H1 (cell line): ENCODE measurements around the gene TBK1. TPM values are rescaled to one million over a fixed set of nuclear protein-coding genes. Genes with fewer than 3 reads are reported as not detected.

ENCODE experiments used
- CEBPB ChIP-seq: IDR thresholded peaks from 2 replicates; pipeline ENCODE4 v1.6.1; 2012; ENCODE audit warnings: low read depth, low read length
- CHD2 ChIP-seq: IDR thresholded peaks from 2 replicates; pipeline ENCODE4 v1.6.1; 2012; ENCODE audit warnings: low read length, improper control_type of control experiment
- FOSL1 ChIP-seq: IDR thresholded peaks from 2 replicates; pipeline ENCODE4 v1.6.1; 2011; ENCODE audit warnings: mild to moderate bottlenecking, low read depth, low read length, moderate library complexity; ENCODE audit not compliant: insufficient read depth
- RFX5 ChIP-seq: IDR thresholded peaks from 2 replicates; pipeline ENCODE4 v1.6.1; 2011; ENCODE audit warnings: low read depth, low read length, improper control_type of control experiment, borderline replicate concordance
- SIRT6 ChIP-seq: IDR thresholded peaks from one replicate; pipeline ENCODE4 v1.7.1; 2012; ENCODE audit warnings: low read length, inconsistent platforms
- SP2 ChIP-seq: IDR thresholded peaks from 2 replicates; pipeline ENCODE4 v1.6.1; 2012; ENCODE audit warnings: mild to moderate bottlenecking, low read length, inconsistent platforms
- polyA plus RNA-seq, 7 experiments: library from polyadenylated mRNA; depleted of rRNA in 3 of 7; stranded (reverse) in 5 of 7; unstranded in 2 of 7; fragments of >200 nt in 5 of 7; fragments of 200-250 nt in 2 of 7; gene quantifications; 1 replicate in 5 of 7; 2 replicates in 1 of 7; 4 replicates in 1 of 7; pipeline versions ENCODE4 v1.2.1 to v1.2.3, GENCODE V29; 2011 to 2013; ENCODE audit warnings: missing spikeins in 2 of 7, mixed read lengths in 2 of 7
- total RNA-seq: library from RNA; stranded (reverse); fragmentation: NEBNext Ultra II Directional; extraction: Animal tissue kit (Norgen Biotek cat#: 25700); gene quantifications from 2 replicates; pipeline ENCODE4 v1.2.1, GENCODE V29; 2021
- TF ChIP-seq, protein P1 (sequence below): fragments of 300-600 bp; sonication (generic); IDR thresholded peaks from 2 replicates; pipeline ENCODE4 v1.7.1; 2012; ENCODE audit warnings: low read length, moderate library complexity, mild to moderate bottlenecking, inconsistent platforms; ENCODE audit not compliant: insufficient replicate concordance
- TF ChIP-seq, protein P2 (sequence below): IDR thresholded peaks from 2 replicates; pipeline ENCODE4 v1.6.1; 2012; ENCODE audit warnings: inconsistent platforms

Gene TBK1
- total and polyA plus RNA-seq, 2 of the 8 experiments (the other 6 are each of a cell fraction or from before 2014, with no cell fraction given) = 5.3 to 20.4 TPM

DNA sequence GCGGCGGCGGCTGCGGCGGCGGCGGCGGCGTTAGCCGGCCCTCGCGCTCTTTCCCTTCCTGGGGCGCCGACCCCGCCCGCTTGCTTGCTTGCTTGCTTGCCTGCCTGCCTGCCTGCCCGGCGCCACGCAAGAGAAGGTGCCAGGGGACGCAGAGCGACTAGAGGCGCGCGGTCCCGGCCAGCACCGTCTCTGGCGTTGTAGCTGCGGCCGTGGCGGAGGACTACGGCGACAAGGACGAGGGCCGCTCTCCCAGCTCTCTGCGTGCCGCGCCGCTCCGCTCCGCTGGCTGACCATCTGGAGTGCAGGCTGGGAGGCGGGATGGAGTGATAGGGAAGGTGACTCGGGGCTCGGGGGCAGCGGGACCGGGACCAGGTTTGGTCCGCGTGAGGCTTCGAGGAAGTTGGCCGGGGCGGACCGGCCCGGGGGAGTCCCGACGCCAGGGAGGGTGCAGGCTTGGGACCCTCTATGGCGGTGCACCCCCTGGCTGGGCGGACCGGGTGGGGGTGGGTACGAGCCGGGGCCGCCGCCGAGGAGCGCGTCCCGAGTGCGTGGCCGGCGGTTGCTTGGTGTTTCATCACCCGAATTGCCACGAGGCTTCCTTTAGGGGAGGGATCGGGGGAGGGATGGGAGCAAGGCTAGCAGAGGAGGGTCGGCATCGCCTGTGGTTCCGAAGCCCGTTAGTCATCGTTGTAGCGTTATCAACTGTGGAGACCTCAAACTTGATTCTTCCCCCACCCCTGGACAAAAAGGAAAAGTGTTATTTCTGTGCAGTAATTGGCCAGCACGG, 47.3 kb upstream of the TBK1 start (continued):
- TF ChIP-seq, protein P1, sequence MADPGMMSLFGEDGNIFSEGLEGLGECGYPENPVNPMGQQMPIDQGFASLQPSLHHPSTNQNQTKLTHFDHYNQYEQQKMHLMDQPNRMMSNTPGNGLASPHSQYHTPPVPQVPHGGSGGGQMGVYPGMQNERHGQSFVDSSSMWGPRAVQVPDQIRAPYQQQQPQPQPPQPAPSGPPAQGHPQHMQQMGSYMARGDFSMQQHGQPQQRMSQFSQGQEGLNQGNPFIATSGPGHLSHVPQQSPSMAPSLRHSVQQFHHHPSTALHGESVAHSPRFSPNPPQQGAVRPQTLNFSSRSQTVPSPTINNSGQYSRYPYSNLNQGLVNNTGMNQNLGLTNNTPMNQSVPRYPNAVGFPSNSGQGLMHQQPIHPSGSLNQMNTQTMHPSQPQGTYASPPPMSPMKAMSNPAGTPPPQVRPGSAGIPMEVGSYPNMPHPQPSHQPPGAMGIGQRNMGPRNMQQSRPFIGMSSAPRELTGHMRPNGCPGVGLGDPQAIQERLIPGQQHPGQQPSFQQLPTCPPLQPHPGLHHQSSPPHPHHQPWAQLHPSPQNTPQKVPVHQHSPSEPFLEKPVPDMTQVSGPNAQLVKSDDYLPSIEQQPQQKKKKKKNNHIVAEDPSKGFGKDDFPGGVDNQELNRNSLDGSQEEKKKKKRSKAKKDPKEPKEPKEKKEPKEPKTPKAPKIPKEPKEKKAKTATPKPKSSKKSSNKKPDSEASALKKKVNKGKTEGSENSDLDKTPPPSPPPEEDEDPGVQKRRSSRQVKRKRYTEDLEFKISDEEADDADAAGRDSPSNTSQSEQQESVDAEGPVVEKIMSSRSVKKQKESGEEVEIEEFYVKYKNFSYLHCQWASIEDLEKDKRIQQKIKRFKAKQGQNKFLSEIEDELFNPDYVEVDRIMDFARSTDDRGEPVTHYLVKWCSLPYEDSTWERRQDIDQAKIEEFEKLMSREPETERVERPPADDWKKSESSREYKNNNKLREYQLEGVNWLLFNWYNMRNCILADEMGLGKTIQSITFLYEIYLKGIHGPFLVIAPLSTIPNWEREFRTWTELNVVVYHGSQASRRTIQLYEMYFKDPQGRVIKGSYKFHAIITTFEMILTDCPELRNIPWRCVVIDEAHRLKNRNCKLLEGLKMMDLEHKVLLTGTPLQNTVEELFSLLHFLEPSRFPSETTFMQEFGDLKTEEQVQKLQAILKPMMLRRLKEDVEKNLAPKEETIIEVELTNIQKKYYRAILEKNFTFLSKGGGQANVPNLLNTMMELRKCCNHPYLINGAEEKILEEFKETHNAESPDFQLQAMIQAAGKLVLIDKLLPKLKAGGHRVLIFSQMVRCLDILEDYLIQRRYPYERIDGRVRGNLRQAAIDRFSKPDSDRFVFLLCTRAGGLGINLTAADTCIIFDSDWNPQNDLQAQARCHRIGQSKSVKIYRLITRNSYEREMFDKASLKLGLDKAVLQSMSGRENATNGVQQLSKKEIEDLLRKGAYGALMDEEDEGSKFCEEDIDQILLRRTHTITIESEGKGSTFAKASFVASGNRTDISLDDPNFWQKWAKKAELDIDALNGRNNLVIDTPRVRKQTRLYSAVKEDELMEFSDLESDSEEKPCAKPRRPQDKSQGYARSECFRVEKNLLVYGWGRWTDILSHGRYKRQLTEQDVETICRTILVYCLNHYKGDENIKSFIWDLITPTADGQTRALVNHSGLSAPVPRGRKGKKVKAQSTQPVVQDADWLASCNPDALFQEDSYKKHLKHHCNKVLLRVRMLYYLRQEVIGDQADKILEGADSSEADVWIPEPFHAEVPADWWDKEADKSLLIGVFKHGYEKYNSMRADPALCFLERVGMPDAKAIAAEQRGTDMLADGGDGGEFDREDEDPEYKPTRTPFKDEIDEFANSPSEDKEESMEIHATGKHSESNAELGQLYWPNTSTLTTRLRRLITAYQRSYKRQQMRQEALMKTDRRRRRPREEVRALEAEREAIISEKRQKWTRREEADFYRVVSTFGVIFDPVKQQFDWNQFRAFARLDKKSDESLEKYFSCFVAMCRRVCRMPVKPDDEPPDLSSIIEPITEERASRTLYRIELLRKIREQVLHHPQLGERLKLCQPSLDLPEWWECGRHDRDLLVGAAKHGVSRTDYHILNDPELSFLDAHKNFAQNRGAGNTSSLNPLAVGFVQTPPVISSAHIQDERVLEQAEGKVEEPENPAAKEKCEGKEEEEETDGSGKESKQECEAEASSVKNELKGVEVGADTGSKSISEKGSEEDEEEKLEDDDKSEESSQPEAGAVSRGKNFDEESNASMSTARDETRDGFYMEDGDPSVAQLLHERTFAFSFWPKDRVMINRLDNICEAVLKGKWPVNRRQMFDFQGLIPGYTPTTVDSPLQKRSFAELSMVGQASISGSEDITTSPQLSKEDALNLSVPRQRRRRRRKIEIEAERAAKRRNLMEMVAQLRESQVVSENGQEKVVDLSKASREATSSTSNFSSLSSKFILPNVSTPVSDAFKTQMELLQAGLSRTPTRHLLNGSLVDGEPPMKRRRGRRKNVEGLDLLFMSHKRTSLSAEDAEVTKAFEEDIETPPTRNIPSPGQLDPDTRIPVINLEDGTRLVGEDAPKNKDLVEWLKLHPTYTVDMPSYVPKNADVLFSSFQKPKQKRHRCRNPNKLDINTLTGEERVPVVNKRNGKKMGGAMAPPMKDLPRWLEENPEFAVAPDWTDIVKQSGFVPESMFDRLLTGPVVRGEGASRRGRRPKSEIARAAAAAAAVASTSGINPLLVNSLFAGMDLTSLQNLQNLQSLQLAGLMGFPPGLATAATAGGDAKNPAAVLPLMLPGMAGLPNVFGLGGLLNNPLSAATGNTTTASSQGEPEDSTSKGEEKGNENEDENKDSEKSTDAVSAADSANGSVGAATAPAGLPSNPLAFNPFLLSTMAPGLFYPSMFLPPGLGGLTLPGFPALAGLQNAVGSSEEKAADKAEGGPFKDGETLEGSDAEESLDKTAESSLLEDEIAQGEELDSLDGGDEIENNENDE = no peak
- TF ChIP-seq, protein P2, sequence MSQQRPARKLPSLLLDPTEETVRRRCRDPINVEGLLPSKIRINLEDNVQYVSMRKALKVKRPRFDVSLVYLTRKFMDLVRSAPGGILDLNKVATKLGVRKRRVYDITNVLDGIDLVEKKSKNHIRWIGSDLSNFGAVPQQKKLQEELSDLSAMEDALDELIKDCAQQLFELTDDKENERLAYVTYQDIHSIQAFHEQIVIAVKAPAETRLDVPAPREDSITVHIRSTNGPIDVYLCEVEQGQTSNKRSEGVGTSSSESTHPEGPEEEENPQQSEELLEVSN = peak; percentile 27; the same call in 1 of the 2 replicates
- TF ChIP-seq CEBPB = peak; percentile 91
- no peak for TF ChIP-seq SP2
- no peak for TF ChIP-seq CHD2
- TF ChIP-seq SIRT6 = no peak
- TF ChIP-seq RFX5 = no peak
- no peak for TF ChIP-seq FOSL1
- TF ChIP-seq, all 59 proteins: peak for 13
